ENCODE data around the gene RIN1. TPM values are rescaled to one million over a fixed set of nuclear protein-coding genes. Genes with fewer than 3 reads are reported as not detected.
"Not testable (repeated sequence)": the region's sequence is repeated elsewhere in the genome, so short reads cannot be mapped to it uniquely, and the experiment has no call there.

Gene RIN1
- total RNA-seq, 1 donor from 2014 or later, result 1.7 TPM

GRCh38 chr11:66362481-66363147 is 26.4 kb upstream of the RIN1 start:
- ATAC-seq (no peak), DNase-seq (no peak)
- intact Hi-C loops (cut with micrococcal nuclease), result no loop called here

GRCh38 chr11:66361502-66361941 is 25.3 kb upstream of the RIN1 start:
- intact Hi-C loops (cut with micrococcal nuclease), result no loop called here
- DNase-seq, result no peak
- ATAC-seq, result no peak

- DNase-seq (no peak), ATAC-seq (no peak)
- intact Hi-C loops (cut with micrococcal nuclease), result no loop called here
These were observed 24.3 kb upstream of the RIN1 start for GRCh38 chr11:66360406-66361073.

DNA sequence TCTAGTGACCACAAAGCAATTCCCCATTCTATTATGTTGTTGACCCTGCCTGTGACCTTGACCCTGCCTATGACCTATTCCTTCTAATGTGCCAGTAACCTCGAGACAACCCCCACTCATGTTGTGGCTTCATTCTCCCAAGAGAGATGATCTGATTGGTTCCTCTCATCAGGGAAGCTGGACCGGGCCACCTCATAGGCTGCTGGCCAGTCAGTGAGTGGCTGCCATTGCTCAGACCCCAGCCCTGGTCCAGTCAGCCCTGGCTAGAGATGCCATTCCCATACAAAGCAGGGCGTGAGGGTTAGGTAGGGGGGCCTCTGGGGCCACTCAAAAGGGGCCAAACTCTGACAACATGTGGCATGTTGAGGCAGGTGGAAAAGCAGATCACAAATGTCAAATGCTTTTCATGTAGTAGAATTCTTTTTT is 23.4 kb upstream of the RIN1 start:
- ATAC-seq (no peak), DNase-seq (no peak)
- intact Hi-C loops (cut with micrococcal nuclease), result no loop called here

- DNase-seq; intact Hi-C loops (cut with micrococcal nuclease); ATAC-seq: not testable (repeated sequence)
These were observed 14.5 kb upstream of the RIN1 start for GRCh38 chr11:66350560-66351235.

GRCh38 chr11:66349084-66349386 is 12.8 kb upstream of the RIN1 start:
- intact Hi-C loops (cut with micrococcal nuclease), result no loop called here
- no peak for DNase-seq
- no peak for ATAC-seq

GRCh38 chr11:66347425-66348276 is 11.4 kb upstream of the RIN1 start, which contains the start of gene B4GAT1:
Gene B4GAT1 (minus strand): TSS chr11:66347629. CDS start chr11:66347545, 84 bp downstream.
- DNase-seq (peak; percentile 85), ATAC-seq (peak; percentile 80)
- intact Hi-C loops (cut with micrococcal nuclease), result no loop called here

- DNase-seq (peak; percentile 45), ATAC-seq (peak; percentile 13)
These were observed 10.5 kb upstream of the RIN1 start for GRCh38 chr11:66346476-66347424.

GRCh38 chr11:66345316-66345649 is 9.0 kb upstream of the RIN1 start:
- DNase-seq (no peak), ATAC-seq (no peak)
- intact Hi-C loops (cut with micrococcal nuclease), result no loop called here

More at GRCh38 chr11:66346476-66347424, 10.5 kb upstream of the RIN1 start:
- intact Hi-C loops (cut with micrococcal nuclease), result no loop called here

GRCh38 chr11:66344550-66345315 is 8.5 kb upstream of the RIN1 start, which contains the start of gene BRMS1:
Gene BRMS1 (minus strand): TSS chr11:66345104. CDS start chr11:66342234, 2,870 bp downstream.
- DNase-seq (peak; percentile 99), ATAC-seq (peak; percentile 86)
- intact Hi-C loops (cut with micrococcal nuclease), result no loop called here

DNA sequence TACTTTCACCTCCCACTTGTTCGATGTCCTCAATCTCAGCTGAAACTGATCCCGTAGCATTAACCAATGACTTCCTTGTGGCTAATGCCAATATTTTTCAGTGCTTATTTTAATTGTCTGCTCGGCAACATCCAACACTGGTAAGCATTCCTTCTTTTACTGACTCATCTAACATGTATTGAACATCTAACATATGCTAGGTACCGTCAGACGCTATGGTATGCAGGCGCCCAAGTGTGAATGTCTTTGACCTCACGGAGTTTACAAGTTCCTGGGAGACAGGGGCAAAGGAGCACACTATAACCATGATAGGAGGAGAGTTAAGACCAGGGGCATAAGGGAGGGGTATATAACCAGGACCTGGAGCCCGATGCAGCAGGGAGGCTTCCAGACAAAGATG is 6.9 kb upstream of the RIN1 start:
- intact Hi-C loops (cut with micrococcal nuclease), result no loop called here

DNA sequence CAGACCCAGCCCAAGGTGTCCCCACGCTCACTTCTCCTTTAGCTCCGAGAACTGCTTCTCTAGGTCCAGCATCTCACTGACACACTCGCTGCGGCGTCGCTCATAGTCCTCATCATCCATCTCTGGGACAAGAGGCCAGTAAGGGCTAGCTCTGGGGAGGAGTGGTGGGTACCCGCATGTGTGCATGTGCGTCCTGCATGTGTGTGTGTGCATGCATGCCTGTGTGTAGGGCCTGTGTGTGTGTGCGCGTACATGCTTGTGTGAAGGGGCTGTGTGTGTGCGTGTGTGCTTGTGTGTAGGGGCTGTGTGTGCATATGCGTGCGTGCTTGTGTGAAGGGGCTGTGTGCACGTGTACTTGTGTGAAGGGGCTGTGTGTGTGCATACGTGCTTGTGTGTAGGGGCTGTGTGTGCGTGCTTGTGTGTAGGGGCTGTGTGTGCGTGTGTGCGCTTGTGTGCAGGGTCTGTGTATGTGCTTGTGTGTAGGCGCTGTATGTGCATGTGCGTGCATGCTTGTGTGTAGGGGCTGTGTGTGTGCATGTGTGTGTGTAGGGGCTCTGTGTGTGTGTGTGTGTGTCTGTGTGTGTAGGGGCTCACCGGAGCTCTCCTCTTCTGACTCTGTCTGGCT is 5.4 kb upstream of the RIN1 start:
- ATAC-seq (no peak), DNase-seq (peak; percentile 6)
- intact Hi-C loops (cut with micrococcal nuclease), result no loop called here

More for the DNA sequence above, 6.9 kb upstream of the RIN1 start:
- no peak for ATAC-seq
- peak; percentile 6 for DNase-seq

DNA sequence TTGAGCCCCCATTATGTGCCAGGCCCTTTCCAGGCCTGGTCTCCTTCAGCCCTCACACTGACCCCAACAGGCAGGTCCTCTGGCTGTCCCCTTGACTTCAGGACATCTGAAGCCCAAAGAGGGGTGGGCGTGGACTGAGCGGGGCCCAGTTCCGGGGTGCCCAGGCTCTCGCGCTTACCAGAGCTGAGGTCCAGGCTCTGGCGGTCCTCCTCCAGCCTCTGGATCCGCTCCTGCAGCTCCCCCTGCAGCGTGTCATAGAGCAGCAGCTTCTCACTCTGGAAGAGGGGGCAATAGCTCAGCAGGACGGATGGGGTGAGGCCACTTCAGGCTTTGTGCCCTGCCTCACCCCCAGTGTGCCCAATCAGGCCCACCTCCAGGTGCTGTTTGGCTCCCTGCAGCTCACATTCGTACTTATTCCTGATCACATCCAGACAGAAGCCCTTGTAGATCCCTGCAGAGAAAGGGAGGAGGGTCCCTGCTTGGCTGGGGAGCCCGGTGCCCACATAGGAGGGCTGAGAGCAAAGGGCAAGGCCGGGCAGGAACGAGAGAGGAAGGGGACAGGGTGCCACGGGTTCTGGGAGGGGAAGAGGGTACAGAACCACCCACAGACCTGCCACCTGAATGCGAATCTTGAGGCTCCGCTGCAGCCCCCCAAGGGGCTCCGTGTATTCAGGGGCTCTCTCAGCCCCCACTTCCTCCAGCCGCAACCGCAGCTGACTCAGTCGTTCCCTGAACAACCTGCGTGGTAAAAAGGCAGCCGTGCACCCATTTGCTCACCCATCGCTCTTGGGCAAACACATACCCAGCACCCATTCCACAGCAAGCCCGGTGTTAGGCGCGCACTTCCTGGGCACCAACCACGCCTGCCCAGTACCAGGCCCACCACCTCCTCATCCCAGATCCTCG is 4.6 kb upstream of the RIN1 start:
- ATAC-seq (no peak), DNase-seq (no peak)
- intact Hi-C loops (cut with micrococcal nuclease), result no loop called here

GRCh38 chr11:66339686-66340483 is 3.7 kb upstream of the RIN1 start:
- peak; percentile 7 for DNase-seq
- intact Hi-C loops (cut with micrococcal nuclease), result no loop called here
- ATAC-seq, result no peak

DNA sequence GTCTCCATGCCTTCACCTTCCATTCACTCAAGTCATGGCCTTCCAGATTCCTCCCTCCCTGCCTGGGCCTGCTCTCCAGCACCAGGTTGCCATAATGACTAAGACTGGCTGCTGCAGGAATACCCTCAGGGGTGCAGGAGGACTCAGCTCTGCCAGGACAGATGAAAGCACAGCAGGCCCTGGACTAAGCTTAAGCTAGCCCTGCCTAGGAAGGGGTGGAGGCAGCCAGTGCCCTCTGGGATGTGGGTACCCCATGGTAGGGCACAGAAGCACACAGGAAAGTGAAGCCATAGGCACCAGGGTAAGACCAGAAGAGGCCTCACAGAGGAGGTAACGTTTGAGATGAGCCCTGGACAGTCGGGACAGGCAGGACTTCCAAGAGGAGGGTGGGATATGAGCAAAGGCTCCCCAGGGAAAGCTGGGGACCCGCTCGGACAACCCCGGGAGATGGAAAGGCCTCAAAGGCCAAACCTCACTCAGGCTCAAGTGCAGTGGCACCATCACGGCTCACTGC is 3.0 kb upstream of the RIN1 start:
- intact Hi-C loops (cut with micrococcal nuclease), result no loop called here
- no peak for DNase-seq
- no peak for ATAC-seq

All from left ventricle myocardium superior (tissue), 1 donor.